ENCODE measurements around the gene FAM72A.
"Not testable (repeated sequence)": the region's sequence is repeated elsewhere in the genome, so short reads cannot be mapped to it uniquely, and the experiment has no call there.

- TF ChIP-seq CTCF (optimal IDR thresholded peaks at IDR 0.05 in 1 of 3, IDR thresholded peaks at IDR 0.05 in 1 of 3, conservative IDR thresholded peaks at IDR 0.05 in 1 of 3; ENCODE audit: extremely low read depth in 1 of 3, insufficient read depth in 2 of 3, low read length in 3 of 3); EZH2 (IDR thresholded peaks at IDR 0.05; ENCODE audit: low read length): not testable (repeated sequence)
These were observed 24.2 kb upstream of the FAM72A start for GRCh38 chr1:206226886-206227285.
